Activated naive CD4-positive, alpha-beta T cell treated with anti-CD3 and anti-CD28 coated beads, Interleukin-2, amount 50 U/mL, for 24 hours (primary cell): Measurements from ENCODE around the gene TAF10.

ENCODE experiments used
- H3K27ac Mint-ChIP-seq: one replicate; pipeline ENCODE4 v1.8.0; 2021; ENCODE audit warnings: mild to moderate bottlenecking, mixed read lengths
- H3K27me3 Mint-ChIP-seq: one replicate; pipeline ENCODE4 v1.8.0; 2021; ENCODE audit warnings: mixed read lengths
- H3K36me3 Mint-ChIP-seq: one replicate; pipeline ENCODE4 v1.8.0; 2021; ENCODE audit warnings: mixed read lengths
- H3K4me1 Mint-ChIP-seq: one replicate; pipeline ENCODE4 v1.8.0; 2021; ENCODE audit warnings: mixed read lengths
- H3K4me3 Mint-ChIP-seq: one replicate; pipeline ENCODE4 v1.8.0; 2021; ENCODE audit warnings: mild to moderate bottlenecking, mixed read lengths
- H3K9me3 Mint-ChIP-seq: one replicate; pipeline ENCODE4 v1.8.0; 2021; ENCODE audit warnings: mixed read lengths

Gene TAF10

GRCh38 chr11:6569706-6570105 lies 42.3 kb downstream of the TAF10 start:
- Mint-ChIP-seq H3K36me3 (peaks cover 9% of the 10 kb centered on the region), H3K4me3 (no peak overlapping the region), H3K9me3 (no peaks in the 10 kb centered on the region), H3K27me3 (no peaks in the 10 kb centered on the region), H3K4me1 (no peaks in the 10 kb centered on the region), H3K27ac (no peak overlapping the region)

- Mint-ChIP-seq H3K4me1 (no peaks in the 10 kb centered on the region), H3K36me3 (peaks cover 7% of the 10 kb centered on the region), H3K9me3 (no peaks in the 10 kb centered on the region), H3K27ac (no peak overlapping the region), H3K4me3 (no peak overlapping the region), H3K27me3 (no peaks in the 10 kb centered on the region)
Measured at GRCh38 chr11:6568191-6568918, 43.7 kb downstream of the TAF10 start.

DNA sequence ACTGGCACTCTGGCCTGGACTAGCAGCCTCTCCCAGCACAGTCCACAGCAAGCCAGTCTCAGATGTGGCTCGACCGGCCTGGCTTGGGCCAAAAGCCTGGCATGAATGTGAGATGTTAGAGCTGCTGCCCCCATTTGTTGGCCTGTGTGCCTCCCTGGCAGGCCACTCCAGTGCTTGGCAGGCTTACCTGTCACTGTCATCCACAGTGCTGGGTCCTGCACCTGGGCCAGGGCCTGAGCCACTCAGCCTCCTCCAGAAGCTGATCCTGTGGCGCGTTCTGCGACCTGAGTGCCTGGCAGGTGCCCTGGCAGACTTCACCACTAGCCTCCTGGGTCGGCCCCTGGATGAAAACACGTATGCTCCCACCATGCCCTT lies 44.7 kb downstream of the TAF10 start:
- Mint-ChIP-seq H3K9me3 (no peaks in the 10 kb centered on the region), H3K27me3 (no peaks in the 10 kb centered on the region), H3K4me3 (no peak overlapping the region)

DNA sequence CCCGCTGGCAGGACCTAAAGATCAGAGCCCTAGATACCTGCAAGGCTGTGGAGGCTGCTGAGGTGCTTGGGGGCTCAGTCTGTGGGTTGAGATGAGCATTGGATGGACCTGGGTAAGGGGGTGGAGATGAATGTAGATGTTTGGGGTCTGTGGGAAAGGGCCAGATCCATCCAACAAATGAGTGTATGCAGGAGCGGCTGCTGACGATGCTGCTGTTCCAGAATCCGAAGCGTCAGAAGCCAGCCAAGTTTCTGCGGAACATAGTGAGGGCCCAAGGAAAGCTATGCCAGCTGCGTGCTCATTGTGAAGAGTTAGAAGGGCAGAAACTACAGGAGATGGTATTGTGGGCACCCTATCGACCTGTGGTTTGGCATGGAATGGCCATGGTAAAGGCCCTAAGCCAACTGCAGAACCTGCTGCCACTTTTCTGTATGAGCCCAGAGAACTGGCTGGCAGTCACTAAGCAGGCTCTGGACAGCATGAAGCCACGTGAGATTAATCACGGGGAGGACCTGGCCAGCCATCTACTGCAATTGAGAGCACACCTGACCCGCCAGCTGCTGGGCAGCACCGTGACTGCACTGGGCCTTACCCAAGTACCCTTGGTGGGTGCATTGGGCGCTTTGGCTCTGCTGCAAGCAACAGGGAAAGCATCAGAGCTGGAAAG lies 45.2 kb downstream of the TAF10 start:
- H3K9me3 Mint-ChIP-seq, result no peaks in the 10 kb centered on the region
- no peak overlapping the region for H3K4me3 Mint-ChIP-seq

More for the DNA sequence above, 44.7 kb downstream of the TAF10 start:
- Mint-ChIP-seq H3K27ac (no peak overlapping the region), H3K4me1 (no peaks in the 10 kb centered on the region), H3K36me3 (peaks cover 8% of the 10 kb centered on the region)

GRCh38 chr11:6565988-6566703 lies 45.9 kb downstream of the TAF10 start:
- Mint-ChIP-seq H3K36me3 (peaks cover 10% of the 10 kb centered on the region), H3K9me3 (no peaks in the 10 kb centered on the region), H3K4me3 (no peak overlapping the region), H3K27ac (no peak overlapping the region), H3K4me1 (no peaks in the 10 kb centered on the region), H3K27me3 (no peaks in the 10 kb centered on the region)

More for the DNA sequence above, 45.2 kb downstream of the TAF10 start:
- peaks cover 11% of the 10 kb centered on the region for H3K36me3 Mint-ChIP-seq
- no peaks in the 10 kb centered on the region for H3K4me1 Mint-ChIP-seq
- no peak overlapping the region for H3K27ac Mint-ChIP-seq
- no peaks in the 10 kb centered on the region for H3K27me3 Mint-ChIP-seq

DNA sequence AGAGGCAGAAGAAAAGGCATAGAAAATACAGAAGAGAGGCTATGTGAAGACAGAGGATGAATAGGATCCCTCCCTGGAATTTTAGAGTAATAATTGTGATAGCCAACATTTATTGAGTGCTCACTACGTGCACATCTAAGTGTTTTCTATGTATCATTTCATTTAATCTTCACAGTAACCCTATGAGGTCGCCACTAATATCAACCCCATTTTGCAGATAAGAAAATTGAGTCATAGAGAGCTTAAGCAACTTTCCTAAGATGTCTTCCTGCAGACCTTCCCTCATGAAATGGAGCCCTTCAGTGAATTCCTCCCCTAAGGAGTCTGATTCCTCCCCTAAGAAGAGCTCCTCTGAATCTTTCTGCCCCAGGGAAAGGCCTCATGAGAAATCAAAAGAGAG lies 46.7 kb downstream of the TAF10 start:
- H3K27ac Mint-ChIP-seq, result no peak overlapping the region
- no peaks in the 10 kb centered on the region for H3K9me3 Mint-ChIP-seq
- H3K4me3 Mint-ChIP-seq, result no peak overlapping the region
- no peaks in the 10 kb centered on the region for H3K27me3 Mint-ChIP-seq
- no peaks in the 10 kb centered on the region for H3K4me1 Mint-ChIP-seq
- peaks cover 10% of the 10 kb centered on the region for H3K36me3 Mint-ChIP-seq

DNA sequence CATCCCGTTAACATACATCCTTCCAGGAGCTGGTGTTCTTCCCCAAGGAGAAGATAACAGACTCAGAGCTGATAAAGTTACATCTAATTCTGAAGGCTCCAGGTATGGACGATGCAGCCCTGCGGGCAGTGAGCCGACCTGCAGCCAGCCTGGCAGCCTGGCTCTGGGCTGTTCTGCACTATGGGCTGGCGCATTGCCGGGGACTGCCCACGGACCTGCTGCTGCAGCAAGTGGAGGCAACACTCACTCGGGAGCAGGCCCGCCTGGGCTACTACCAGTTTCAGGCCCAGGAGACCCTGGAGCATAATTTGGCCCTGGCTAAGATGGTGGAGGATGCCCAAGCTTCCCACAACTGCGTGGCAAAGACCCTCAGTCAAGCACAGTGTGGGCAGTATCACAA lies 48.3 kb downstream of the TAF10 start:
- Mint-ChIP-seq H3K36me3 (peaks cover 10% of the 10 kb centered on the region), H3K27ac (no peak overlapping the region), H3K4me1 (no peaks in the 10 kb centered on the region), H3K4me3 (no peak overlapping the region), H3K27me3 (no peaks in the 10 kb centered on the region), H3K9me3 (no peaks in the 10 kb centered on the region)

GRCh38 chr11:6563121-6563619 lies 48.8 kb downstream of the TAF10 start:
- H3K27me3 Mint-ChIP-seq, result no peaks in the 10 kb centered on the region
- no peak overlapping the region for H3K27ac Mint-ChIP-seq
- H3K4me3 Mint-ChIP-seq, result no peak overlapping the region
- peaks cover 10% of the 10 kb centered on the region for H3K36me3 Mint-ChIP-seq
- H3K4me1 Mint-ChIP-seq, result no peaks in the 10 kb centered on the region
- no peaks in the 10 kb centered on the region for H3K9me3 Mint-ChIP-seq

DNA sequence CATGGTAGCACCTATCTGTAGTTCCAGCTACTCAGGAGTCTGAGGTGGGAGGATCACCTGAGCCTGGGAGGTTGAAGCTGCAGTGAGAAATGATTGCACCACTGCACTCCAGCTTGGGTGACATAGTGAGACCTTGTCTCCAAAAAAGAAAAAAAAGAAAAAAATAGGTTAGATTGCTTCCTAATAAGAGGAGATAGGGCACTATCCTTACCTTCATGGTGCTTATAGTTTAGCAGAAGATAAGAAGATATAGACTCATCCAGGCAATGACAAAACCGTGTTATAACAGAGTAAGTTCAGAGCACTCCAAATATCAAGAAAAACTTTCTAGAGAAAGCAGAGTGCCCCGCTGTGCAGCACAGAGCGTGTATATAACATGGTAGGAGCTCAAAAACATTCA lies 50.7 kb downstream of the TAF10 start:
- H3K27ac Mint-ChIP-seq, result no peak overlapping the region
- no peaks in the 10 kb centered on the region for H3K9me3 Mint-ChIP-seq
- H3K4me3 Mint-ChIP-seq, result no peak overlapping the region
- no peaks in the 10 kb centered on the region for H3K4me1 Mint-ChIP-seq
- peaks cover 9% of the 10 kb centered on the region for H3K36me3 Mint-ChIP-seq
- H3K27me3 Mint-ChIP-seq, result no peaks in the 10 kb centered on the region
